ENCODE measurements around the gene COA1. TPM values are rescaled to one million over a fixed set of nuclear protein-coding genes. Genes with fewer than 3 reads are reported as not detected.

COA1 gene
- total and polyA plus RNA-seq, 9 of the 15 experiments (the other 6 are each of a cell fraction or from before 2014, with no cell fraction given): 98.9 to 463 (median 181) TPM

DNA sequence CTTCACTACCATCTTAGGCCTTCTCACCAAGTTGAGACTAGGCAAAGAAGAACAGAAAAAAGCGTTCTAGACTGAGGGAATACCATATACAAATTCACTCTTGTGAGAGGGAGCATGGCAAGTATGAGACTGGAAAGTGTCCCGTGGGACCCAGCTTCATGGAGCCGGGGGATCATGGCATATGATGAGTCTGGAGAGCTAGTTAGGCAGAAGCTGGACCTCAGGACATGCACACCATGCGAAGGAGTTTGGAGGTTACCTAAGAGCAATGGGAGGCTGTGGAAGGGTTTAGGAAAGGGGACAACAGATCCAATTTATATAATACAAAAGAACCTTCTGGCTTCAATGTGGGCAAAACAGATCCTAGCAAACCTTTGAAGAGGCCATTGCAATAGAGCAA is 112.3 kb downstream of the COA1 start:
- Histone ChIP-seq H3K9me3 (replicated peaks; ENCODE audit: control insufficient read depth, insufficient read depth, low read depth, low read length) (no peaks in the 10 kb centered on the region), H3K9me1 (ENCODE audit: control insufficient read depth, insufficient read depth, low read length) (no peaks in the 10 kb centered on the region), H3K9ac (ENCODE audit: insufficient read depth in 1 of 2, low read depth in 2 of 2, low read length in 2 of 2) (no peak overlapping the region), H3K27me3 (ENCODE audit: control insufficient read depth in 2 of 2, insufficient read depth in 2 of 2, low read length in 2 of 2) (no peaks in the 10 kb centered on the region), H3K4me3 (no peak overlapping the region), H3K79me2 (ENCODE audit: control insufficient read depth, insufficient read depth, low read length) (no peaks in the 10 kb centered on the region), H3K36me3 (ENCODE audit: control insufficient read depth, insufficient read depth, low read length) (peaks cover 40% of the 10 kb centered on the region), H3K4me2 (ENCODE audit: insufficient read depth, low read length) (no peak overlapping the region), H2AFZ (ENCODE audit: low read depth, low read length) (no peak overlapping the region), H4K20me1 (replicated peaks; ENCODE audit: control insufficient read depth, insufficient read depth, low read length) (no peaks in the 10 kb centered on the region), H3K27ac (ENCODE audit: extremely low read depth, low read depth, low read length) (no peak overlapping the region), H3K4me1 (replicated peaks in 1 of 2; ENCODE audit: control insufficient read depth in 2 of 2, insufficient read depth in 2 of 2, low read length in 2 of 2) (no peaks in the 10 kb centered on the region)
- ATAC-seq (no peak), DNase-seq (ENCODE audit: extremely low read depth in 1 of 4, low spot score in 3 of 4) (no peak), FAIRE-seq (no peak)
- no TSS peak for BruUV-seq (replicated peaks)
- intact Hi-C loops (cut with micrococcal nuclease) (no loop called here), in situ Hi-C loops (cut with MboI) (no loop called here)
- WGBS (ENCODE audit: insufficient coverage, low coverage, missing lambda C conversion rate): 96% methylated on average over 4 of the region's 4 CpGs
- CTCF ChIA-PET (ENCODE audit: low intra/inter-chr PET ratio): no interaction called here
- TF ChIP-seq ZNF224 (CRISPR knock-in tag; IDR thresholded peaks at IDR 0.05) (no peak), POLR2A (conservative IDR thresholded peaks at IDR 0.05) (0 out of 2 replicates have a peak, but pooled peaks have one; percentile 6)
- POLR2A ChIA-PET: interaction anchor here (0.7 to 0.9 kb wide), 2 partner anchors 26 to 295 kb away, joined by 3 read pairs; no protein-coding TSS in a partner anchor

DNA sequence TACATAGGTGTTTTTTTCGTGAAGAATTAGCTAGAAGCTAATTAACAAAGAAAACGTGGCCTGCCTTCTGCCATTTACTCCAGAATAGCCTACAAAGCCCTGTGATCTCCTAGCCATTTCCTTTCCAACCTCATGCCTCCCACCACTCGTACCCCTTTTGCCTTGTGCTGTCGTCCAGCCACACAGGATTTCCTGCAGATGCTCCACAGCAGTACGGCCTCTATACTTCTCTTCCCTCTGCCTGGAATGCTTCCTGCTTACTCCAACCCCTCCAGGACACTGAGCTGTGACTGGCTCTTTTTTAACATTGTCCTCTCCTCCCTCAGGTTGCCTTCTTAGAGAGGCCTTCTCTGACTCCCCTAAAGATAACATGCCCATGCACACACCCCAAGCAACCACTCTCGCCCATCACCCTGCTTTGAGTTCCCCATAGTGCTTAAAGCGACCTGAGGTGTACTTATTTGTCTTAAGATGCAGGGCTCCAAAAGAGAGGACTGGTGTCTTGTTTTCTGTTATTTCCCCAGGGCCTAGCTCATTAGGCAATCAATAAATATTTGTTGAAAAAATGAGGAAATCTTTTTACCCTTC is 113.7 kb downstream of the COA1 start:
- POLR2A ChIA-PET: no interaction called here
- no peak for TF ChIP-seq ZNF583 (CRISPR knock-in tag; IDR thresholded peaks at IDR 0.05)
- no peak for TF ChIP-seq ZNF224 (CRISPR knock-in tag; IDR thresholded peaks at IDR 0.05)
- no peak for TF ChIP-seq XRCC4 (IDR thresholded peaks at IDR 0.05; ENCODE audit: extremely low read depth, insufficient read depth, insufficient read length)
- TF ChIP-seq, protein P1, sequence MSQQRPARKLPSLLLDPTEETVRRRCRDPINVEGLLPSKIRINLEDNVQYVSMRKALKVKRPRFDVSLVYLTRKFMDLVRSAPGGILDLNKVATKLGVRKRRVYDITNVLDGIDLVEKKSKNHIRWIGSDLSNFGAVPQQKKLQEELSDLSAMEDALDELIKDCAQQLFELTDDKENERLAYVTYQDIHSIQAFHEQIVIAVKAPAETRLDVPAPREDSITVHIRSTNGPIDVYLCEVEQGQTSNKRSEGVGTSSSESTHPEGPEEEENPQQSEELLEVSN (IDR thresholded peaks at IDR 0.05; ENCODE audit: borderline replicate concordance in 1 of 2, extremely low read depth in 1 of 2, insufficient read depth in 1 of 2, insufficient read length in 1 of 2, low read depth in 1 of 2, low read length in 1 of 2, poor library complexity in 1 of 2, severe bottlenecking in 1 of 2): no peak
- TF ChIP-seq ZNF3 (CRISPR knock-in tag; IDR thresholded peaks at IDR 0.05): no peak
- TF ChIP-seq POLR2H (tag; IDR thresholded peaks at IDR 0.05; ENCODE audit: low read depth): no peak
- no peak for TF ChIP-seq ASH1L (IDR thresholded peaks at IDR 0.05; ENCODE audit: borderline replicate concordance, low read depth, partially characterized antibody)
- TF ChIP-seq LARP7 (IDR thresholded peaks at IDR 0.05): no peak
- no peak for TF ChIP-seq OTX1 (CRISPR knock-in tag; IDR thresholded peaks at IDR 0.05)
- TF ChIP-seq, protein P2, sequence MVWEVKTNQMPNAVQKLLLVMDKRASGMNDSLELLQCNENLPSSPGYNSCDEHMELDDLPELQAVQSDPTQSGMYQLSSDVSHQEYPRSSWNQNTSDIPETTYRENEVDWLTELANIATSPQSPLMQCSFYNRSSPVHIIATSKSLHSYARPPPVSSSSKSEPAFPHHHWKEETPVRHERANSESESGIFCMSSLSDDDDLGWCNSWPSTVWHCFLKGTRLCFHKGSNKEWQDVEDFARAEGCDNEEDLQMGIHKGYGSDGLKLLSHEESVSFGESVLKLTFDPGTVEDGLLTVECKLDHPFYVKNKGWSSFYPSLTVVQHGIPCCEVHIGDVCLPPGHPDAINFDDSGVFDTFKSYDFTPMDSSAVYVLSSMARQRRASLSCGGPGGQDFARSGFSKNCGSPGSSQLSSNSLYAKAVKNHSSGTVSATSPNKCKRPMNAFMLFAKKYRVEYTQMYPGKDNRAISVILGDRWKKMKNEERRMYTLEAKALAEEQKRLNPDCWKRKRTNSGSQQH (CRISPR knock-in tag; IDR thresholded peaks at IDR 0.05): no peak
- 0 out of 2 replicates have a peak, but pooled peaks have one; percentile 47 for TF ChIP-seq POLR2A (conservative IDR thresholded peaks at IDR 0.05)
- TF ChIP-seq SUPT5H (IDR thresholded peaks at IDR 0.05): 0 out of 2 replicates have a peak, but pooled peaks have one; percentile 37

More for the DNA sequence above, 113.7 kb downstream of the COA1 start:
- no peak overlapping the region for H3K4me3 ChIP-seq
- H3K27me3 ChIP-seq (ENCODE audit: control insufficient read depth in 2 of 2, insufficient read depth in 2 of 2, low read length in 2 of 2): no peaks in the 10 kb centered on the region
- H3K4me1 ChIP-seq (replicated peaks in 1 of 2; ENCODE audit: control insufficient read depth in 2 of 2, insufficient read depth in 2 of 2, low read length in 2 of 2): no peaks in the 10 kb centered on the region
- CTCF ChIA-PET (ENCODE audit: low intra/inter-chr PET ratio): no interaction called here
- no peak for ATAC-seq
- no peak overlapping the region for H3K4me2 ChIP-seq (ENCODE audit: insufficient read depth, low read length)
- H3K9me3 ChIP-seq (replicated peaks; ENCODE audit: control insufficient read depth, insufficient read depth, low read depth, low read length): no peaks in the 10 kb centered on the region
- in situ Hi-C loops (cut with MboI) (no loop called here), intact Hi-C loops (cut with micrococcal nuclease) (no loop called here)
- no TSS peak for BruUV-seq (replicated peaks)
- no peak overlapping the region for H2AFZ ChIP-seq (ENCODE audit: low read depth, low read length)
- H3K9me1 ChIP-seq (ENCODE audit: control insufficient read depth, insufficient read depth, low read length): no peaks in the 10 kb centered on the region
- no peak overlapping the region for H3K9ac ChIP-seq (ENCODE audit: insufficient read depth in 1 of 2, low read depth in 2 of 2, low read length in 2 of 2)
- WGBS (ENCODE audit: insufficient coverage, low coverage, missing lambda C conversion rate): 88% methylated on average over 7 of the region's 7 CpGs
- no peak for FAIRE-seq
- no peak overlapping the region; the same call in 2 of the 3 replicates for H3K27ac ChIP-seq (ENCODE audit: extremely low read depth, low read depth, low read length)
- H3K79me2 ChIP-seq (ENCODE audit: control insufficient read depth, insufficient read depth, low read length): no peaks in the 10 kb centered on the region
- H4K20me1 ChIP-seq (replicated peaks; ENCODE audit: control insufficient read depth, insufficient read depth, low read length): no peaks in the 10 kb centered on the region
- peaks cover 36% of the 10 kb centered on the region for H3K36me3 ChIP-seq (ENCODE audit: control insufficient read depth, insufficient read depth, low read length)
- DNase-seq (ENCODE audit: extremely low read depth in 1 of 4, low spot score in 3 of 4): no peak
